Mesenchymal stem cell (in vitro differentiated cells and primary cell): Measurements from ENCODE around the gene TMEM45A.

Source experiments
- DNase-seq: peaks from one replicate; pipeline ENCODE4 v3.0.0-alpha.2; 2013
- H2AFZ ChIP-seq: one replicate; pipeline ENCODE4 v1.6.1; 2013; ENCODE audit warnings: low read depth, mild to moderate bottlenecking, control low read depth, inconsistent platforms, low read length, moderate library complexity
- H2AK5ac ChIP-seq: 2 replicates; pipeline ENCODE4 v1.6.1; 2013; ENCODE audit warnings: low read length, moderate library complexity, mild to moderate bottlenecking, inconsistent platforms; ENCODE audit not compliant: severe bottlenecking
- H2BK120ac ChIP-seq: one replicate; pipeline ENCODE4 v1.6.1; 2013; ENCODE audit warnings: low read depth, mild to moderate bottlenecking, inconsistent platforms, low read length, moderate library complexity
- H2BK12ac ChIP-seq, 2 experiments: one replicate each; pipeline ENCODE4 v1.6.1; 2013; ENCODE audit warnings: inconsistent platforms in 2 of 2, low read length in 2 of 2, mild to moderate bottlenecking in 2 of 2, moderate library complexity in 2 of 2, control low read depth in 1 of 2
- H2BK15ac ChIP-seq: one replicate; pipeline ENCODE4 v1.6.1; 2013; ENCODE audit warnings: mild to moderate bottlenecking, low read depth, inconsistent platforms; ENCODE audit not compliant: poor library complexity, severe bottlenecking
- H2BK5ac ChIP-seq: 2 replicates; pipeline ENCODE4 v1.6.1; 2013; ENCODE audit warnings: low read depth, mild to moderate bottlenecking, low read length, control low read depth, inconsistent platforms; ENCODE audit not compliant: poor library complexity, severe bottlenecking
- H3K14ac ChIP-seq, 2 experiments: one replicate each; pipeline ENCODE4 v1.6.1; 2013; ENCODE audit warnings: inconsistent platforms in 2 of 2, low read length in 2 of 2, control low read depth in 1 of 2, mild to moderate bottlenecking in 1 of 2, moderate library complexity in 1 of 2
- H3K18ac ChIP-seq, 2 experiments: one replicate each; pipeline ENCODE4 v1.6.1; 2013; ENCODE audit warnings: inconsistent platforms in 2 of 2, low read length in 2 of 2, control low read depth in 1 of 2, low read depth in 1 of 2, mild to moderate bottlenecking in 1 of 2
- H3K23ac ChIP-seq, 2 experiments: one replicate each; pipeline ENCODE4 v1.6.1; 2013; ENCODE audit warnings: inconsistent platforms in 2 of 2, low read length in 2 of 2, mild to moderate bottlenecking in 2 of 2, moderate library complexity in 2 of 2, control low read depth in 1 of 2
- H3K27ac ChIP-seq: 2 replicates; pipeline ENCODE4 v1.5.1; 2013; ENCODE audit warnings: mild to moderate bottlenecking, moderate library complexity, low read length, control low read depth, inconsistent platforms; ENCODE audit not compliant: poor library complexity, severe bottlenecking
- H3K27me3 ChIP-seq, 2 experiments: 2 replicates each; pipeline versions ENCODE4 v1.6.1 to v1.7.0; 2013; ENCODE audit warnings: low read length in 2 of 2, mild to moderate bottlenecking in 2 of 2, moderate library complexity in 2 of 2, control low read depth in 1 of 2, inconsistent platforms in 1 of 2; ENCODE audit not compliant: control insufficient read depth in 1 of 2, insufficient read depth in 1 of 2
- H3K36me3 ChIP-seq, 2 experiments: 2 replicates each; pipeline versions ENCODE4 v1.6.1 to v1.7.0; 2013; ENCODE audit warnings: low read length in 2 of 2, control low read depth in 1 of 2, inconsistent platforms in 1 of 2, low read depth in 1 of 2, mild to moderate bottlenecking in 1 of 2; ENCODE audit not compliant: insufficient read depth in 2 of 2, control insufficient read depth in 1 of 2
- H3K4ac ChIP-seq, 2 experiments: one replicate each; pipeline ENCODE4 v1.6.1; 2013; ENCODE audit warnings: inconsistent platforms in 2 of 2, low read length in 2 of 2, mild to moderate bottlenecking in 2 of 2, moderate library complexity in 2 of 2, control low read depth in 1 of 2, low read depth in 1 of 2
- H3K4me1 ChIP-seq: 2 replicates; pipeline ENCODE4 v1.6.1; 2013; ENCODE audit warnings: low read depth, low read length, control low read depth; ENCODE audit not compliant: control insufficient read depth, insufficient read depth
- H3K4me2 ChIP-seq: 2 replicates; pipeline ENCODE4 v1.6.1; 2013; ENCODE audit warnings: low read length, mild to moderate bottlenecking, inconsistent platforms; ENCODE audit not compliant: poor library complexity, severe bottlenecking
- H3K4me3 ChIP-seq, 2 experiments: 2 replicates each; pipeline versions ENCODE4 v1.5.1 to v1.7.0; 2013; ENCODE audit warnings: low read length in 2 of 2, mild to moderate bottlenecking in 2 of 2, control low read depth in 1 of 2, low read depth in 1 of 2; ENCODE audit not compliant: insufficient read depth in 1 of 2
- H3K79me1 ChIP-seq: replicated peaks from 2 replicates; pipeline ENCODE4 v1.6.1; 2013; ENCODE audit warnings: mild to moderate bottlenecking, control low read depth, low read length, inconsistent platforms; ENCODE audit not compliant: poor library complexity, severe bottlenecking
- H3K9ac ChIP-seq: 2 replicates; pipeline ENCODE4 v1.7.0; 2013; ENCODE audit warnings: mild to moderate bottlenecking, low read length, moderate library complexity
- H3K9me3 ChIP-seq: 2 replicates; pipeline ENCODE4 v1.7.0; 2013; ENCODE audit warnings: mild to moderate bottlenecking, low read length; ENCODE audit not compliant: control insufficient read depth
- H4K8ac ChIP-seq: one replicate; pipeline ENCODE4 v1.6.1; 2013; ENCODE audit warnings: inconsistent platforms, mild to moderate bottlenecking, low read length, moderate library complexity
- H4K91ac ChIP-seq: one replicate; pipeline ENCODE4 v1.6.1; 2013; ENCODE audit warnings: mild to moderate bottlenecking, low read length, inconsistent platforms
- WGBS: methylation state at CpG from one replicate; pipeline ENCODE4 v1.1.7; 2013; ENCODE audit warnings: mixed read lengths; 5-methylcytosine and 5-hydroxymethylcytosine counted together

The TMEM45A gene

GRCh38 chr3:100591411-100591810 is 99.0 kb downstream of the TMEM45A start:
- no peak overlapping the region for H2AFZ ChIP-seq
- no peak overlapping the region for H3K14ac ChIP-seq
- H2BK12ac ChIP-seq = no peak overlapping the region
- H2BK5ac ChIP-seq = no peak overlapping the region
- H3K27ac ChIP-seq = peak overlapping the region; percentile 66
- no peaks in the 10 kb centered on the region for H3K27me3 ChIP-seq
- no peaks in the 10 kb centered on the region for H3K36me3 ChIP-seq
- H3K4me2 ChIP-seq = no peak overlapping the region
- no peak overlapping the region for H3K23ac ChIP-seq
- H3K4me3 ChIP-seq = no peak overlapping the region
- H4K91ac ChIP-seq = no peak overlapping the region
- no peak overlapping the region for H3K4ac ChIP-seq
- no peak overlapping the region for H4K8ac ChIP-seq
- H2BK120ac ChIP-seq = no peak overlapping the region
- WGBS = no CpG with 5 or more reads among the region's 3 CpGs
- no peaks in the 10 kb centered on the region for H3K4me1 ChIP-seq
- H3K9ac ChIP-seq = no peak overlapping the region
- no peaks in the 10 kb centered on the region for H3K79me1 ChIP-seq
- no peak overlapping the region for H3K18ac ChIP-seq
- H2AK5ac ChIP-seq = no peak overlapping the region
- no peaks in the 10 kb centered on the region for H3K9me3 ChIP-seq
- H2BK15ac ChIP-seq = no peak overlapping the region
- DNase-seq = no peak

GRCh38 chr3:100600181-100601042 is 108.0 kb downstream of the TMEM45A start:
- H4K8ac ChIP-seq = no peak overlapping the region
- no peaks in the 10 kb centered on the region for H3K36me3 ChIP-seq
- H3K79me1 ChIP-seq = no peaks in the 10 kb centered on the region
- H3K18ac ChIP-seq = peak overlapping the region in 1 of 2 experiments; percentile 28
- no peak overlapping the region for H4K91ac ChIP-seq
- no peak overlapping the region for H2BK5ac ChIP-seq
- no peaks in the 10 kb centered on the region for H3K4me1 ChIP-seq
- H2BK15ac ChIP-seq = no peak overlapping the region
- DNase-seq = no peak
- no peak overlapping the region for H3K23ac ChIP-seq
- H2AFZ ChIP-seq = no peak overlapping the region
- 82% methylated on average over 10 of the region's 11 CpGs for WGBS
- no peak overlapping the region for H3K14ac ChIP-seq
- H3K27ac ChIP-seq = no peak overlapping the region
- no peaks in the 10 kb centered on the region for H3K9me3 ChIP-seq
- H2BK12ac ChIP-seq = no peak overlapping the region
- no peak overlapping the region for H3K4me2 ChIP-seq
- no peak overlapping the region for H3K9ac ChIP-seq
- H3K27me3 ChIP-seq = no peaks in the 10 kb centered on the region
- H2AK5ac ChIP-seq = no peak overlapping the region
- H3K4ac ChIP-seq = no peak overlapping the region
- no peak overlapping the region for H2BK120ac ChIP-seq
- H3K4me3 ChIP-seq = no peak overlapping the region

DNA sequence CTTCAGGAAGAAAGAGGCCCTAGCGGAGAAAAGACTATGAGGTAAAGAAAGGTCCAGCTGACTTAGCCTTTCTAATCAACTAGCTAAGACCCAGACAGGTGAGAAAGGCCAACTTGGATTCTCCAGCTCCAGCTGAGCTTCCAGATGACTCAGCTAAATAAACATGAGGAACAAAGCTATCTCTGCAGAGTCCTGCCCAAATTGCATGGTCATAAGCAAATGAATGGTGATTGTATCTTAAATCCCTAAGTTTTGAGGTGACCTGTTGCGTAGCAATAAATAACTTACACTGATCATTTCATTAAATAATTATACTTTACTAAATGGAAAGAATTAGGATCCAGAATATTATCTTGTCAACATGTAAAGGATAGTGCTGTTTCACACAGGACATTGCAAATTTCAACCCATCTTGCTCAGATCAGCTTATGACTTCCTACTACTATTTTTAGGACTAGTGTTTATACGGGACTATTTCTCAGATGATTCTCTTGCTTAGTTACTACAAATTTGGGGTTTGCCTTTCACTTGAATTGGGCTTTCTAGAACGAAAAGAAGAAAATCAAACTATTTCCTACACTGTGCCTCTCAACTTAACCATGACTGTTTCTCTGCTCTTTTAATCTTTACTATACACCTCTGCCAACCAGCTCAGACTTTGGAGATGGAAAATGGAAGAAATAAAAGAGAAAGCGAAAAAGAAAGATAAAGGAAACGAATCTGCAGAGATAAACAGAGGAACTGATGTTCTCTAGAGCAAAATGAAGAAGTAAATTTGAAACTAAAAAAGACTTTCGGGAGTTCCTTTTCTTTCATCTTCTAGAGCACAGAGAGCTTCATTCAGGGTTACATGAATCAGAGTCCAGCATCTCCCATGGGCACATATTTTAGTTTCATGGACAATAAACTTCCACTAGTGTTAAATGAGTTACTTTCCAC is 110.4 kb downstream of the TMEM45A start:
- Histone ChIP-seq H3K23ac (no peak overlapping the region), H3K27me3 (no peaks in the 10 kb centered on the region), H3K27ac (no peak overlapping the region), H3K79me1 (no peaks in the 10 kb centered on the region), H4K8ac (no peak overlapping the region), H2BK5ac (no peak overlapping the region), H3K4ac (no peak overlapping the region), H2AK5ac (no peak overlapping the region), H3K18ac (no peak overlapping the region), H2BK15ac (no peak overlapping the region), H3K36me3 (no peaks in the 10 kb centered on the region), H2BK12ac (no peak overlapping the region), H3K9ac (peak overlapping the region; percentile 83), H2AFZ (no peak overlapping the region), H3K14ac (no peak overlapping the region), H4K91ac (no peak overlapping the region), H3K9me3 (no peaks in the 10 kb centered on the region), H2BK120ac (no peak overlapping the region), H3K4me1 (no peaks in the 10 kb centered on the region), H3K4me2 (no peak overlapping the region), H3K4me3 (peak overlapping the region in 1 of 2 experiments; percentile 63)
- 57% methylated on average over 6 of the region's 7 CpGs for WGBS
- peak; percentile 63 for DNase-seq

DNA sequence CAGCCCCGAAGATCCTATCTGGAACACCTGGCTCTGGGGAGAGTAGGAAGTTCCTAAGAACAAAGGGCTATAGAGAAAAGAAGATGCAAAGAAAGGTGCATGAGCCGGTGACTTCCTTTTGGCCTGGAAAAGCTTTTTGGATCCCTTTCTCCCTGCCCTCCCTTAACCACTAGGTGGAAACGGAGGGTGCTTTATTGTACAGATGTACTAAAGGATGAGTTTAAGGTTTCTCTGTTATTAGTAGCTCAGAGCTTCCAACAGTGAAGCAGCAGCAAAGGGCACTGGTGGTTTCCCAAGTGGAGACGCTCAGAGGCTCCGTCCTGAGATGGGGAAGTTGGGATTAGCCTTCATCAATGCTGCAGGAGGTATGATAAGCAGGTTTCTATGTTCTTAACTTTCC is 111.0 kb downstream of the TMEM45A start:
- Histone ChIP-seq H3K4me2 (no peak overlapping the region), H4K91ac (no peak overlapping the region), H3K14ac (no peak overlapping the region), H3K4me1 (no peaks in the 10 kb centered on the region), H3K4ac (no peak overlapping the region), H2BK15ac (no peak overlapping the region), H2BK120ac (no peak overlapping the region), H3K18ac (no peak overlapping the region), H2BK12ac (no peak overlapping the region), H3K23ac (no peak overlapping the region), H3K27ac (no peak overlapping the region), H3K9ac (peak overlapping the region; percentile 83), H3K4me3 (peak overlapping the region in 1 of 2 experiments; percentile 63), H2AFZ (no peak overlapping the region), H3K36me3 (no peaks in the 10 kb centered on the region), H4K8ac (no peak overlapping the region), H3K79me1 (no peaks in the 10 kb centered on the region), H2AK5ac (no peak overlapping the region), H3K27me3 (no peaks in the 10 kb centered on the region), H2BK5ac (no peak overlapping the region), H3K9me3 (no peaks in the 10 kb centered on the region)
- DNase-seq = peak; percentile 43
- whole genome bisulfite sequencing = 93% methylated on average over 4 of the region's 5 CpGs
